CD1c-positive myeloid dendritic cell (primary cell): Measurements from ENCODE around the gene STT3A.
"Not testable (repeated sequence)": the region's sequence is repeated elsewhere in the genome, so short reads cannot be mapped to it uniquely, and the experiment has no call there.

Source experiments
- DNase-seq: peaks from one replicate; pipeline ENCODE4 v3.0.0-alpha.2; 2016; ENCODE audit errors: extremely low spot score

The STT3A gene

DNA sequence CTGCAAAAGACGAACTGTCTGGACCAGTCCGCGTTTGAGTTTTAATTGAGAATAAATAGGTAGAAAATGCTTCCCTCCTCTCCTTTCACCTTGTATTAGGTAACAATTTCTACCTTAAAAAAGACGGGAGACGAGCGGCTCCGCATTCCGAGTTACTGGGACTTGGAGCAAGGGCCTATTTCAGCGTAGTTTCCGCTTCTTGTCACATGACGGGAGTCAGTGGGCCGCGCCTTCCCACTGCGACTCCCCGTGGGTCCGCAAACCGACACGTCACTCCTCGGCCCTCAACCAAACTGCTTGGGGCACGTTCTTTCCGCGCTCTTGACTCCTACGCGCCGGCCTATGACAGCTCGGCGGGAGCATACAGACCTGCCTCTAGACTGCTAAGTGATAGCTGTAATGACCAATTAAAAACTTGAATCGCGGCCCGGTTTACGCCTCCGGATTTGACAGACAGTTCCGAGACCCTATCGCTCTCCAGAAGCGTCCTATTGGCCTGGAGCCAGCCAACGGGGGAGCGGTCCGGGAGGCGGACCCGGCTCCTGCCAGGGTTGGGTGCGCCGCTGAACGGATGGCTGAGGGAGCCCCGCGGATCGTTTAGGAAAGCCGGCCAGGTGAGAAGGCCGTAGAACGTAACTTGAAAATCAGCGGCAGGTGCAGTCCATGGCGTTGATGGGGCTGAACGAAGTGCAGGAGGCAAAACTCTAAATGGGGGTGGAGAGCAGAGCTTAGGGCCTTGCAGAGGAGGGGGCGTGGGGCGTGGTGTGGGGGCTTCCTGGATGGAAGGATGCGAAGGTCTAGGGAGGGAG lies at the start of gene STT3A:
STT3A (plus strand) TSS at position 548 of the 809 bp plus-strand sequence. CDS start 3,064 bp downstream, outside the sequence.
- DNase-seq: peak; percentile 100

DNA sequence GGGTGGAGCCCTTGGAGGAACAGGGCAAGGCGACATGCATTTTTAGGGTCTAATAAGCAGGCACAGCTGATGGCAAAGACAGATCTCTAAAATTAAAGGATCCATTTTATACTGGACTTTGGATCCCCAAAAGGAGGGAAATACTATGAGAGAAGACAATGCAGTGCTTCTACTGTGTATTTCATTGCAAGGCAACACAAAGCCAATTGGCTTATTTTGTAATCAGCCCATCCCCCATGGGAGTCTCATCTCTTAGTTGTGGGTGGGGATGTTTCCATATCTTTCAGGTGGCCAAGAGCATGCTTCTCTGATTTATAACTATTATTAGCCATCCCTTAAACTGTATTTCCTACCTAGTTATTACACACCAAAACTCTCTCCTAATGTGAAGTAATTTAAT lies 41.9 kb upstream of the STT3A start:
- DNase-seq: no peak

DNA sequence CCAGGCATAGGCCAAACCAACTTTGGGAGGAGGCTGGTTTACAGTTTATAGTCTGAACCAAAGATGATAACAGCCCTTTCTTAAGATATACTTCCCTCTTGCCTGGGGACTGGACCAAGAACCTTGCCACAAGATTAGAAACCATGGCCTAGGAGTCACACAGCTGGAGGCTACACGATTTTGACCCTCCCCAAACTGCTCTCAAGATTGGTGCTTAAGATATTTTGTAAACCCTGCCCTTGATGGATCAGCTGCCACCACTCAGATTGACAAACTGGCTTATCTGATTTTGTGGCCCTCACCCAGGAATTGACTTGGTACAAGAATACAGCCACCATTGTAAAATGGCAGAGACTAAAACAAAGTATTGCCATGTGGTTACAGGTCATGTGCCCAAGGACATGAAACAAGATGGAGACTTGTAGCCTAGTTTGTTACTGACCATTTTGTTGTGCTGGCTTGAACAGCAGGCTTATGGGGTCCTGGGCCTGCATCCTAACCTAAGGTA lies 40.8 kb upstream of the STT3A start:
- no peak for DNase-seq

DNA sequence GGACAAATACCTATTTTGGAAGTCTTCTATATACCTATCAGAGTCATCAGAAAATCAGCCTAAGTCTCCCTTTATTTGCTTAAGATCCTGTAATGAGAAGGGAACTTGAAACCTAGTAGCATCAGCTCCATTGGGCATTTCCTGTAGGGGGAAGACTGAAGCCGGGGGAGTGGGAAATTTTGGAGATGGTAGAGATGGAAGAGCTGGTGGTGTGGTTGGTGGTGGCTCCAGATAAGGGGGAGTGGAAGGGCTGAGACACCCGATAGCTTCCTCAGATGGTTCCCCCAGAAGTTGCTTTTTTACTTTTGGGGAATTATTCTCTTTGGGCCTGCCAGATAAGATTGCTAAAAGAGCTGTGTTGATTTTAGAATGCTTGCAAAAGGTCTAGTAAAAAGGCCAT lies 39.7 kb upstream of the STT3A start:
- DNase-seq: no peak

DNA sequence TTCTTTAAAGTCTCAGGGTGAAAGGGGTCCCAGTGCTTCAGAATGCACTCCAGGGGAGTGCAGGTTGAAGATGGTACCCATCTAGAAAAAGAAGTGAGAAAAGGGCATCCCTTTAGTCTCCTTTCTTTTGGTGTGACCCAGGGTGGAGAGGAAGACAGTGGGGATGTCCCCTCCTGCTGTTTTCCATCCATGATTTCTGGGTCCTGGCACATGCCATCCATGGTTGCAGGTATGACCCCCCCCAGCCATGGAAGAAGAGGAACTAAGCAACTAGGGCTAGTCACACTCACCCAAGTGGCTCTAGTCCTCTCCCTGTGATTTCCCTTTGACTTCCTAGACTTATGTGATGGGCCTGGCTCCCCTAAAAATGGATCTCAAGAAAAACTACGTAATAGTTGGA lies 39.3 kb upstream of the STT3A start:
- no peak for DNase-seq

DNA sequence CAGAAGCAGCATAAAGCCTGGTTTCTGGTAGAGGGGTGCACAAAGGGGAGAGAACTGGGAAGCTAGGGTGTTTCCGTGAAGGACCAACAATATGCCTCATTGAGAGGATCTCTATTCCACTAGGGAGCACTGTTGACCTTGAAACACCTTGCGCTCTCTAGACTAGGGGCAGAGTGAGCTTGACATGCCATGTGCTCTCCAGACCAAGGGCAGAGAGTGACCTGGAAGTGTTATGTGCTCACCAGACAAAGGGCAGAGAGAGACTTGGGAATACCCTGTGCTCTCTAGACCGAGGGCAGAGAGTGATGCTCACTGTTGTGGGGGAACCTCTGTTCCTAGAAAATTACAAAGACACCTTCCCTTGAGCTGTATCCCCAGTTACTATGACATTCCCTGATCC lies 38.6 kb upstream of the STT3A start:
- no peak for DNase-seq

DNA sequence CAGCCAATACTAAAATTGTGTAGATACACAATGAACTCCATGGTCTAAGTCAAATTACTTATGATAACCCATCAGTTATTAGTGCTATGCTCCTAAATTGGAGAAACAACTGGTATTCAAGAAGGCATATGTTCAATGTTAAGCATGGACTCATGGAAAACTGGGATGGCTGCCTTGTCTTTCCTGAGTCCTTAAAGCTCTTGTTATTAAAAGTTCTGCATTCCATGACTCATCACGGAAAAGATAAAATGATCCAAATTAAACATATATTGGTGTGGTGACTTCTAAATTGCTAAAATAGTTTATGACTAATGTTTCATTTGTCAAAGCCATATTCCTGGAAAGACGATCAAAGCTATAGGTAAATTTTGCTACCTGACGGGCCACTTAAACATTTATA lies 32.8 kb upstream of the STT3A start:
- DNase-seq: no peak

DNA sequence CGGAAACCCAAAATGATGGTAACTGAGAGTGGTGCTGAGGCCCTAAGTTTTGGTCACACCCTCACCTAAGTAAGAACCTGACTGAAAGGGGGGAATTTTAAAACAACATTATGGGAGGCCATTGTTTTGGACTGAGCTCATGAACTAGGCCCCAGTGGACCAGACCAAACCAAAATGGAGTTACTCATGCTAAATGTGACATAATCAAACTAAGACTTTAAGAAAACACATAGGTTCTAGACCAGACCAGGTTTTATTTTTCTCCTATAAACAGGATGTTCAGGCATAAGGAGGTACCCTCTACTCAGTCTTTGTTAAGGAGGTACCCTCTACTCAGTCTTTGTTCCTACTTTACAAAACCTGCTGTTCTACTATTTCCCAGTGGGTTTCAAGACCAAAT lies 30.7 kb upstream of the STT3A start:
- DNase-seq: no peak

DNA sequence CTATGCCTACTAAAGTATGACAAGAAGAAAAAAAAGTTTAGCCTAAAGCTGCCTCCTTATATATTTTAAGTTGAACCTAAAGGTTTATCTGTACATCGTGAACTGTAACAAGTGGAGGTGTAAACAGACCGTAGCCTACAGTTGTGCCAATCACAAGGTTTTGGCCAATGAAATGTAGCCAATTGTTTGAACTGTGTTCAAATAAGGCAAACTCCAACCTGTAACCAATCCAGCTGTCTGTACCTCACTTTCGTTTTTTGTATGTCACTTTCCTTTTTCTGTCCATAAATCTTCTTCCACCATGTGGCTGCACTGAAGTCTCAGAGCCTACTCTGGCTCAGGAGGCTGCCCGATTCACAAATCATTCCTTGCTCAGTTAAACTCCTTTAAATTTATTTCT lies 30.2 kb upstream of the STT3A start:
- no peak for DNase-seq

DNA sequence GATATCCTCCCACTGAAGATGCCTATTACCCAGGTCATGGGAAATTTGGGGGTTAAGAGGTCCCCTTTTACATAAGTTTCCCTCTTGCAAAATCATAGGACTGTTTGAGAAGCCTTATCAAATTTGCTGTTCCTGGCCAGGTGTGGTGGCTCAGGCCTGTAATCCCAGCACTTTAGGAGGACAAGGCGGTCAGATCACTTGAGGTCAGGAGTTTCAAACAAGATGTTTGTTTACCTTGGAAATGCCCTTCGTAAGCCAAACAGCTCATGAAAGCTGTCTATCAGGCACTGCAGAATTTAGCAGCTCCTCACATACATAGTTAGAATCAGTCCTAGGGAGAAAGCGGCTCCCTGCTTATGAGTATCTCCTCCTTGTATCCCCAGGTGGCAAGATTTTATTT lies 28.3 kb upstream of the STT3A start:
- DNase-seq: no peak

DNA sequence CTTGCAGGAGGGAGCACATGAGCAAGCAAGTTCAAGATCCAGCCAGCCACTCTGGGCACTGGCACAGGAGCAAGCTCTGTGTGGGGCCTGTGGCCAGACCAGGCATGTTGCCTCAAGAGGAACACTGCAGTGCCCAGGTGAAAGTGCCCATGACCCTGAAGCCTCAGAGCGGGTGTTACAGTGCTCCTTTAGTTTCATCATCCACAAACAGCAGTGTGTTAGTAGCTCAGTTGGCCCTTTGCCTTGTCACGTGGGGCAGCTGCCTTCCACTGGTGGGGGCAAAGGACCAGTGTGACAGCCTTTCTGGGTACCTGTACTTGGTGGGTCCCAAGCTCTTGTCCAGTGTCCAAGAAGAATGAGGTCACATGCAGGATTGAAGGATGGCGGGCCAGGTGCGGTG lies 26.4 kb upstream of the STT3A start:
- DNase-seq: no peak

DNA sequence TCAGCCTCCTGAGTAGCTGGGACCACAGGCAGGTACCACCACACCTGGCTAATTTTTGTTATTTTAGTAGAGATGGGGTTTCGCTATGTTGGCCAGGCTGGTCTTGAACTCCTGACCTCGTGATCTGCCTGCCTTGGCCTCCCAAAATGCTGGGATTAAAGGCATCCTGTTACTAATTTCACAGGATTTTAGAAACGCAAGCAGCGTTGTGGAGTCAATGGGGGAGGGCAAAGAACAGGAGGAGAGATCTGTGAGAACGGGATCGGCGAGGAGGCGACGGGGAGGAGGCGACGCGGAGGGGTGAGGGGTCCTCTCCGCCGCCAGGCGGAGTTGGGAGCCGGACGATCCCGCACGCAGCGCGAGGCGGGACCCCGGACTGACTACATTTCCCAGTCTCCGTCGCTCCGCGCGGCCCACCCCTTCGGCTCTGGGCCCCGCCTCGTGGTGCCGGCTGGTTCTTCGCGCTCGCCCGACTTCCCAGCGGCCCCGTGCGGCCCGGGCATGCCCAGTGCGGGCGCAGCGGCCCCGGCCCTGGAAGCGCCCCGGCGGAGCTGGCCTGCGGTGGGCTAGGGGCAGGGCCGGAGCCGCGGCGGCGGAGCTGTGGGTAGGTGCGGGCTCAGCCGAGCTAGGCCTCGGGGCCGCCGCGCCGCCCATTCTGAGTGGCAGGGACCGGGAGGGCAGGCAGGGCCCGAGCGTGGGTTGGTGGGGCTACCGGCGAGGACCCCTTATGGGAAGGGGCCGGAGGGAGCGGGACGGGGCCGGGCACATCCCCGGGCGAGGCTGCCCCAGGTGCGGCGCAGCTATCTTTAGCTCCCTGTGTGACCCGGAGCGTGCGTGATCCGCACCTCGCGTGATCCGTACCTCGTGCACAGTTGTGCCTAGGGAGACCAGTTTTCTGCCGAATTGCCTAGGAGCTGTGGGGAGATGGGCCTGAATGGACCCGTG lies 23.4 kb upstream of the STT3A start, which contains the start of gene EI24:
EI24 (plus strand) TSS at position 508 of the 945 bp plus-strand sequence. CDS start 3,051 bp downstream, outside the sequence.
- peak; percentile 93 for DNase-seq

DNA sequence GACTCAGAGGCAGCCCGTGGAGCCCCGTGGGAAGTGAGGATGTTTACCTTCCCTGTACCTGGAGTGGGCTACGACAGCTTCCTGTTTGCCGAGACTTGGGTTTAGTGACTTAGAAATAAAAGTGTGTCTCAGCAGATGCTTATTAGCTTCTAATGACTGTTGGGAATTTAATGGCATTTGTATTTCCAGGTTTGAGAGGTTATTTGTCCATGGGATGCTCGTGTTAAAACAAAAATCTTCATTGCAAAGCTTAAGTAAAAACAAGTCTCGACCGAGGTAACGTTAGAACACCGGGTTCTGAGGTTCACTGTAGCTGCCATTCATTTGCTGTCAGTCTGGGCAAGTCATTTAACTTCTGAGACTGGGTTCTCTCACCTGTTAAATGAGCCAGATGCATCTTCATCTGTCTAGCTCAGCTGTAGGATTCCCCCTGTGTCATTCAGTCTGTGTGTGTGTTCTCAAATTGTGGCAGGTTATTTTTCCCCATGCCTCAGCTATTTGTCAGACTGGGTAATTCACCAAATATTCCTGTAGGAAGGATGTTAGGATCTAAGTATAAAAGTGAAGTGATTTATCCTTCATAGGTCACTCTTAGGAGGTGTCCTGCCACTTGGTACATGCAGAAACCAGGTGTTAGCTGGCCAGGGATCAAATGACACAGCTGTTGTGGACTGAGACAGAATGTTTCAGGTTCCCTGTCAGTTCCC lies 22.6 kb upstream of the STT3A start:
- DNase-seq: no peak

DNA sequence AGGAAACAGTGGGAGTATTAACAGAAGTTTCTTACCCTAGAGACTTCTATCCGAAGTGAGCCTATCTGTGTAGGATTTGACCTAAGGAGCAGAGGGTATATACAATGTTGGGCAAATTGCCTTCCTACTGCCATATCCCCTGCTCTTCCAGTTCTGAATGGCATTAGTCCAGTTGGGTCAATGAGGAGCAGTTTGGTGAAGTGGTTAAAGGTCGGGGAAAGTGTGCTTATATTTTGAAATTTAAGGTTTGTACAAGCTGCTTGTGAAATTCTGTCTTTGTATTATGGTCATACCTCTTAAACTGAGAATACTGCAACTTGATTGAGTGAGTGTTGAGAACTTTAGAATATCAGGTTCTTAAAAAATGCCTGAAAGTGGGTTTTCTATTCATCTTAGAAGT lies 21.7 kb upstream of the STT3A start:
- DNase-seq: no peak

DNA sequence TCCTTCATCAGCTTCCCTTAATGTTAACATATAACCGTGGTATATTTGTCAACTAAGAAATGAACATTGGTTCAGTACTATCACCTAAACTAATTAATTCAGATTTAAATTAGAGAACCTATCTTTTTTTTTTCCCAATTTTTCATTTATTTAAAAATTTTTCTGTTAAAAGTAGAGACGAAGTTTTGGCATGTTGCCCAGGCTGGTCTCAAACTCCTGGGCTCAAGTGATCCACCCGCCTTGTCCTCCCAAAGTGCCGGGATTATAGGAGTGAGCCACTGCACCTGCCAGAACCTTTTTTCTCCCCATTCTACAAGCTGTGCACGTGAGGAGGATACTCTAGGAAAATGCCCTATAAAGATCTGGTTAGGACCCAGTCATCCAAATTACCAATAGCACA lies 19.7 kb upstream of the STT3A start:
- DNase-seq: no peak

DNA sequence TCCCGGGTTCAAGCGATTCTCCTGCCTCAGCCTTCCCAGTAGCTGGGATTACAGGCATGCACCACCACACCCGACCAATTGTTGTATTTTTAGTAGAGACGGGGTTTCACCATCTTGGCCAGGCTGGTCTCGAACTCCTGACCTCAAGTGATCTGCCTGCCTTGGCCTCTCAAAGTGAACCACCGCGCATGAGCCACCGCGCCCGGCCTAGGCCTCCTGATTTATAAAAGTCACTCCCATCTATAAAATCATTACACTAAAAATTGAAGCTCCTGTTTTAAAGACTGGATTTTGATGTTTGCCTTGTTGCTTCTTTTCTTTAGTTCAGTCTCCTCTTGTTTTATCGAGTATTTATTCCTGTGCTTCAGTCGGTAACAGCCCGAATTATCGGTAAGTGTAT lies 15.5 kb upstream of the STT3A start:
- not testable (repeated sequence) for DNase-seq

DNA sequence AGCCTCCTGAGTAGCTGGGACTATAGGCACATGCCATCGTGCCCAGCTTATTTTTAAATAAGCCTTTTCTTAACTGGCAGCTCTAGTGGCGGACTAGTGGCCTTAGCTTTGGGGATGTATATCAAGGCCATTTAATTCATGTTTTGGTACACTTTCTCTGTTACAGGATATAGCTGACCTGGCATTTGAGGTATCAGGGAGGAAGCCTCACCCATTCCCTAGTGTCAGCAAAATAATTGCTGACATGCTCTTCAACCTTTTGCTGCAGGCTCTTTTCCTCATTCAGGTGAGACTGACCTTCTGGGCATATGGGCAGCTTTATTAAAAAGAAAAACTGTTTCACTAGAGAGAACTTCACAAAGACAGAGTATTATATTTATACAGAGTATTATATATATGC lies 13.9 kb upstream of the STT3A start:
- DNase-seq: no peak

DNA sequence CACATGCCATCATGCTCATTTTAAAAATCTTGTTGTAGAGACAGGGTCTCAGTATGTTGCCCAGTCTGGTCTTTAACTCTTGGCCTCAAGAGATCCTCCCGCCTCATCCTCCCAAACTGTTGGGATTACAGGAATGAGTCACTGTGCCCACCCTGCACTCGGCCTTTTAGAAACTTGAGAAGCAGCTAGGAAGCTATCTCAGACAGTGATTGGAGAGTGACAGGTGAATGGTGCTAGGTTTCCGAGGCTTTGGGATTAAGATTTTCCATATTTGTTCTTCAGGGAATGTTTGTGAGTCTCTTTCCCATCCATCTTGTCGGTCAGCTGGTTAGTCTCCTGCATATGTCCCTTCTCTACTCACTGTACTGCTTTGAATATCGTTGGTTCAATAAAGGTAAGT lies 12.8 kb upstream of the STT3A start:
- DNase-seq: no peak

DNA sequence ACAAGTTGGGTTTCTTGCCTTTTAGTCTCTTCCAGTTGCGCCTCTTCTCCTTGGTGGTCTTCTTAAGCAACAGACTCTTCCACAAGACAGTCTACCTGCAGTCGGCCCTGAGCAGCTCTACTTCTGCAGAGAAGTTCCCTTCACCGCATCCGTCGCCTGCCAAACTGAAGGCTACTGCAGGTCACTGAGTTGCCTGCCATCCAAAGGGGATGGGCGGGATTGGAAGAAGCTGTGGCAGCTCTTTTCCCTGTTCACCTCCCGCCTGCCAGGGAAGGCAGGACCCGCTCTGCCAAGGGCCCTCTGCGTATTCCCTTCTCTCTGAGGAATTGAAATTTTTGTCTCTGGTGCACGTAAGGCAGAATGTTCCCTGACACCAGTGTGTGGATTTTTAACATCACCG lies 9.2 kb upstream of the STT3A start:
- no peak for DNase-seq

DNA sequence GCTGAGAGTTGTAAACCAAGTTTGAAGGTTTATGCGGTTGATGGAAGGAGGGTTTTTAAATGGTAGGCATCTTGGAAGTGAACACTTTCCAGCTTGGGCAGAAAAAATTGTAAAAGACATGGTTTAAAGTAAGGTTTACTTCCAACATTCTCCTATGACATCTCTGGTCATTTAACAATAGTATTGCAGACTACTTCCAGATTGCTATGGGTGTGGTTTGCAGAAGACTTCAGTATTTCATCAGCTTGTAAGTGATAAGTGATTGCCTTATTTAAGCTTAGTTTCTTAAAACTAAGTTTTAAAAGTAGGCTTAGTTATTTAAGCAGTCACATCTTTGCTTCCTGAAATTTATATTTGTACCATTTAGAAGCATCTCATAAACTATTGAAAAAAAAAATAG lies 7.2 kb upstream of the STT3A start:
- DNase-seq: no peak

DNA sequence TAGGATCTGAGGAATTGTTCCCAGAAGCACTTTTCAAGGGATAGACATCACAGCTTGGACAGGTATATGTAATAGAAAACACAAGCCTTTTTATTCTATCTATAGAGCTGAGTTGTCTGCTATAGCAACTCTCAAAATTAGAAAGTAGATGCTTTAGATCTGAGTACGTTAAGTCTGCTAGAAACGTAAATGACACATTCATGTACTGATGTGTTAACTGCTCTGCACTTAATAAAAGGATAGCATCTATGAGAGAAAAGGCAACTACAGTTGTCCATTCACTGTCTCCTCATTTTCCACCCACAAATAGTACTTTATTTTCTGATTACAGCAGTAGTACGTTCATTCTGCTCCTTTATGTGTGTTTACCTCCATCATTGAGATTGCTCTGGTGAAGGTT lies 6.0 kb upstream of the STT3A start:
- DNase-seq: no peak

DNA sequence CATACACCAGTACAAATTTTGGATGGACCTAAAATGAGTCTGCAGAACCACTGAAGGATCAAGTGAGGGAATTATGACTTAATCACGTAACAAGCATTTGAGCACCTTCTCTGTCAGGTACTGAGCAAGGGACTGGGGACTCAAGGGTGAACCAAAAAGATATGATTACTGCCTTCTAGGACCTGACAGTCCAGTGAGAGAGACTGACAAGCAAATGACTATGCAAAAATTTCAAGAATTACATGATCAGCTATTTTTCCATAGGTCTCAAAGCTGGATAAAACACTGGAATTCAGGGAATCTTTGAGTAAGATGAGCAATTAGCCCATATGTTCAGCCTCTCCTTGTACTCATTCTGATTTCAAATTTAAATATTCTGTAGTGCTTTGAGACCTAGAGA lies 5.2 kb upstream of the STT3A start:
- DNase-seq: no peak
